Measurements from ENCODE around the gene EEF1AKMT4.

Gene EEF1AKMT4

GRCh38 chr3:184307915-184308314 is 58.4 kb downstream of the EEF1AKMT4 start:
- Histone ChIP-seq H3K9me3 (ENCODE audit: insufficient read depth, low read depth, low read length) (no peaks in the 10 kb centered on the region), H3K79me2 (ENCODE audit: insufficient read depth, low read length) (peaks cover 11% of the 10 kb centered on the region; the same call in 1 of the 2 replicates), H3K4me3 (ENCODE audit: low read length, poor library complexity, severe bottlenecking) (no peak overlapping the region), H3K9ac (ENCODE audit: low read depth, low read length, poor library complexity, severe bottlenecking) (no peak overlapping the region), H3K9me2 (replicated peaks; ENCODE audit: low read depth, low read length) (no peaks in the 10 kb centered on the region), H3K36me3 (ENCODE audit: insufficient read depth, low read length) (peaks cover 56% of the 10 kb centered on the region), H3K27me3 (ENCODE audit: insufficient read depth, low read length, poor library complexity, severe bottlenecking) (no peaks in the 10 kb centered on the region), H3F3A (ENCODE audit: low read depth) (no peaks in the 10 kb centered on the region), H3K4me1 (ENCODE audit: insufficient read depth, low read length, poor library complexity, severe bottlenecking) (no peaks in the 10 kb centered on the region), H3K4me2 (ENCODE audit: low read depth, low read length, poor library complexity, severe bottlenecking) (no peak overlapping the region), H2AFZ (ENCODE audit: low read length) (no peak overlapping the region), H4K20me1 (ENCODE audit: insufficient read depth, low read length, poor library complexity, severe bottlenecking) (no peaks in the 10 kb centered on the region)
- TF ChIP-seq CTCF (conservative IDR thresholded peaks at IDR 0.05; ENCODE audit: low read length) (no peak), EZH2phosphoT487 (IDR thresholded peaks at IDR 0.05; ENCODE audit: borderline replicate concordance) (no peak)

Data from Loucy (cell line).